ENCODE data around the gene NGFR.

The NGFR gene

DNA sequence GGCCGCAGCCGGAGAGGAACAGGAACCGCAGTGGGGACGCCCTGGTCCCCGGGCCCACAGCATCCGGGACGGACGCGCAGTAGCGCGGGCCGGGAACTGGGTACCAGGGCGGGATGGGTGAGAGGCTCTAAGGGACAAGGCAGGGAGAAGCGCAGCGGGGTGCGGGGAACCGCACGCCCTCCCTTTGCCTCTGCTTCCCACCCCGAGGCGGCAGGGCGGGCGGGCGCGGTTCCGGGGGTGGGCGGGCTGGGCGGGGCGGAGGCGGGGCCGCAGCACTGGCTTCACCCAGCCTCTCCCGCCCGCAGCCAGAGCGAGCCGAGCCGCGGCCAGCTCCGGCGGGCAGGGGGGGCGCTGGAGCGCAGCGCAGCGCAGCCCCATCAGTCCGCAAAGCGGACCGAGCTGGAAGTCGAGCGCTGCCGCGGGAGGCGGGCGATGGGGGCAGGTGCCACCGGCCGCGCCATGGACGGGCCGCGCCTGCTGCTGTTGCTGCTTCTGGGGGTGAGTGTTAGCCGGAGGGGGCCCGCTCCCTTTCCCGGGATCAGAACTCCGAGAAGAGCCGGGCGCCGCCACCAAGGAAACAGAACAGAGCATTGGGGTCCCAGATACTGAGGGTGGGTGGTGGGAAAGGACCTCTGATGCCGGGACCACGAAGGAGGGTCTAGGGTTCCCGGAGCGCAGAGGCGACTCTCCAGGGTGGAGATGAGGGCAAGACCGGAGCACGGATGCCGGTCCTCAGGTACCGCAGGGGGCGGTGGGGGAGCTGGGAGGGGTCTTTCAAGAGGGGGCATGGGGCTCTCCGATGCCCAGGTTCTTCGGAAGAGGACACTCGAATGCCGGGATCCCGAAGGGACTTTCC is at the start of gene NGFR:
Gene NGFR (plus strand): TSS at position 308 of the 856 bp plus-strand sequence. CDS start 125 bp downstream, at position 433.
- H4K20me1 ChIP-seq (ENCODE audit: insufficient read depth) = no peaks in the 10 kb centered on the region
- H3K4me2 ChIP-seq = peak within 1 kb of the TSS; percentile 80
- peaks cover 84% of the 10 kb centered on the region for H3K27me3 ChIP-seq (ENCODE audit: insufficient read depth, low read depth)
- H3K36me3 ChIP-seq (ENCODE audit: insufficient read depth) = no peaks in the 10 kb centered on the region
- peaks cover 10% of the 10 kb centered on the region for H3K4me1 ChIP-seq (ENCODE audit: low read depth, poor library complexity, severe bottlenecking)
- H3K79me2 ChIP-seq (ENCODE audit: insufficient read depth, low read depth) = no peaks in the 10 kb centered on the region
- peak within 1 kb of the TSS; percentile 69; the same call in 1 of the 2 replicates for H2AFZ ChIP-seq (ENCODE audit: low read depth)
- TF ChIP-seq, protein P1, sequence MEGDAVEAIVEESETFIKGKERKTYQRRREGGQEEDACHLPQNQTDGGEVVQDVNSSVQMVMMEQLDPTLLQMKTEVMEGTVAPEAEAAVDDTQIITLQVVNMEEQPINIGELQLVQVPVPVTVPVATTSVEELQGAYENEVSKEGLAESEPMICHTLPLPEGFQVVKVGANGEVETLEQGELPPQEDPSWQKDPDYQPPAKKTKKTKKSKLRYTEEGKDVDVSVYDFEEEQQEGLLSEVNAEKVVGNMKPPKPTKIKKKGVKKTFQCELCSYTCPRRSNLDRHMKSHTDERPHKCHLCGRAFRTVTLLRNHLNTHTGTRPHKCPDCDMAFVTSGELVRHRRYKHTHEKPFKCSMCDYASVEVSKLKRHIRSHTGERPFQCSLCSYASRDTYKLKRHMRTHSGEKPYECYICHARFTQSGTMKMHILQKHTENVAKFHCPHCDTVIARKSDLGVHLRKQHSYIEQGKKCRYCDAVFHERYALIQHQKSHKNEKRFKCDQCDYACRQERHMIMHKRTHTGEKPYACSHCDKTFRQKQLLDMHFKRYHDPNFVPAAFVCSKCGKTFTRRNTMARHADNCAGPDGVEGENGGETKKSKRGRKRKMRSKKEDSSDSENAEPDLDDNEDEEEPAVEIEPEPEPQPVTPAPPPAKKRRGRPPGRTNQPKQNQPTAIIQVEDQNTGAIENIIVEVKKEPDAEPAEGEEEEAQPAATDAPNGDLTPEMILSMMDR (conservative IDR thresholded peaks at IDR 0.05; ENCODE audit: low read depth, low read length) = no peak; the same call in 1 of the 2 replicates
- no peak within 1 kb of the TSS for H3K9ac ChIP-seq
- no peak within 1 kb of the TSS for H3K27ac ChIP-seq
- no peak within 1 kb of the TSS for H3K4me3 ChIP-seq (IDR thresholded peaks at IDR 0.05; ENCODE audit: insufficient read depth, low read depth, low read length)

DNA sequence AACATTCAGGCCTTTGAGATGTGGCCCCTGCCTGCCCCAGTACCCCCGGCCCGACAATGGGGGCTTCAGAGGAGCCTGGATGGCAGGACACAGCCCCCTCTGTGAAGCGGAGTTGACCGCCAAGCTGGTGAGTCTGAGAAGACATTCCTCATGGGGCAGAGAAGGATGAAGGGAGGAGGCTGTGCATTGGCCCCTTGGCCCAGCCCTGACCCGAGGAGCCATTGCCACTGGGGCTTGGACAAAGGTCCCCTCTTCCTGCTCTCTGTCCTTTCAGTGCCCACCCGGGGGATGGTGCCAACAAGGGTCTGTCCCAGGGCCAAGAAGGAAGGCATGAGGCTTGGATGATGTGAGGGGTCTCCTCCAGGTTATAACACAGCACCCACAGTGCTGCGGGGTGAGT is 49.5 kb upstream of the NGFR start:
- Histone ChIP-seq H3K4me2 (no peak overlapping the region), H2AFZ (ENCODE audit: low read depth) (no peak overlapping the region), H3K27me3 (ENCODE audit: insufficient read depth, low read depth) (peaks cover 96% of the 10 kb centered on the region), H4K20me1 (ENCODE audit: insufficient read depth) (no peaks in the 10 kb centered on the region), H3K36me3 (ENCODE audit: insufficient read depth) (no peaks in the 10 kb centered on the region), H3K27ac (no peak overlapping the region), H3K4me1 (ENCODE audit: low read depth, poor library complexity, severe bottlenecking) (no peaks in the 10 kb centered on the region), H3K9ac (no peak overlapping the region), H3K4me3 (IDR thresholded peaks at IDR 0.05; ENCODE audit: insufficient read depth, low read depth, low read length) (no peak overlapping the region), H3K79me2 (ENCODE audit: insufficient read depth, low read depth) (no peaks in the 10 kb centered on the region)
- TF ChIP-seq, protein P1 (conservative IDR thresholded peaks at IDR 0.05; ENCODE audit: low read depth, low read length) = no peak

- Histone ChIP-seq H3K27ac (no peak overlapping the region), H3K4me2 (no peak overlapping the region), H3K9ac (no peak overlapping the region), H3K4me1 (ENCODE audit: low read depth, poor library complexity, severe bottlenecking) (no peaks in the 10 kb centered on the region), H3K79me2 (ENCODE audit: insufficient read depth, low read depth) (no peaks in the 10 kb centered on the region), H4K20me1 (ENCODE audit: insufficient read depth) (no peaks in the 10 kb centered on the region), H3K36me3 (ENCODE audit: insufficient read depth) (no peaks in the 10 kb centered on the region), H2AFZ (ENCODE audit: low read depth) (no peak overlapping the region), H3K4me3 (IDR thresholded peaks at IDR 0.05; ENCODE audit: insufficient read depth, low read depth, low read length) (no peak overlapping the region), H3K27me3 (ENCODE audit: insufficient read depth, low read depth) (peaks cover 85% of the 10 kb centered on the region)
- TF ChIP-seq, protein P1 (conservative IDR thresholded peaks at IDR 0.05; ENCODE audit: low read depth, low read length) = no peak
Measured at GRCh38 chr17:49447628-49448302, 47.3 kb upstream of the NGFR start.

DNA sequence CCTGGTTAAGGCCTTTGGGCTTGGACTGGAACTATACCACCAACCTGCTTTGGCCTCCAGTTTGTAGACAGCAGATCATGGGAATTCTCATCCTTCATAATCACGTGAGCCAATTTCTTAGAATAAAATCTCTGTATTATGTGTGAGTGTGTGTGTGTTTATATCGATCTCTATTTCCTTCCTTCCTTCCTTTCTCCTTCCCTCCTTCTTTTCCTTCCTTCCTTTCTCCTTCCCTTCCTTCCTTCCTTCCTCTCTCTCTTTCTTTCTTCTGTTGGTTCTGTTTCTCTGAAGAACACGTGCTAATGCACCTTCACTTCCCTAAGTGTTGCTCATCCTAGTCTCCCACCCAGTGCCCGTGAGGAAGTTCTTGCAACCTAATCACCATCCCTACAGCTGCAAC is 44.9 kb upstream of the NGFR start:
- H3K4me2 ChIP-seq = no peak overlapping the region

More for the DNA sequence above, 44.9 kb upstream of the NGFR start:
- Histone ChIP-seq H3K9ac (no peak overlapping the region), H3K4me1 (ENCODE audit: low read depth, poor library complexity, severe bottlenecking) (no peaks in the 10 kb centered on the region), H3K4me3 (IDR thresholded peaks at IDR 0.05; ENCODE audit: insufficient read depth, low read depth, low read length) (no peak overlapping the region), H2AFZ (ENCODE audit: low read depth) (no peak overlapping the region), H3K79me2 (ENCODE audit: insufficient read depth, low read depth) (no peaks in the 10 kb centered on the region), H3K27me3 (ENCODE audit: insufficient read depth, low read depth) (peaks cover 87% of the 10 kb centered on the region), H3K36me3 (ENCODE audit: insufficient read depth) (no peaks in the 10 kb centered on the region), H3K27ac (no peak overlapping the region), H4K20me1 (ENCODE audit: insufficient read depth) (no peaks in the 10 kb centered on the region)
- TF ChIP-seq, protein P1 (conservative IDR thresholded peaks at IDR 0.05; ENCODE audit: low read depth, low read length) = no peak

Measured in KMS-11 (cell line).